GM20000 (cell line): ENCODE data around the gene NLRP12.

Experiments used
- DNase-seq: peaks from one replicate; pipeline ENCODE4 v3.0.0; 2012; ENCODE audit warnings: low spot score
- CTCF ChIP-seq: IDR thresholded peaks from 2 replicates; pipeline ENCODE4 v1.5.1; 2012; ENCODE audit warnings: mild to moderate bottlenecking, control low read depth; ENCODE audit errors: extremely low read depth, missing control alignments

NLRP12 gene

GRCh38 chr19:53868091-53868891 is 44.2 kb upstream of the NLRP12 start:
- TF ChIP-seq CTCF: no peak
- DNase-seq: peak; percentile 57

- DNase-seq: peak; percentile 97
- no peak for TF ChIP-seq CTCF
Observed at GRCh38 chr19:53867225-53868090, 43.3 kb upstream of the NLRP12 start, which contains the start of gene MYADM. Gene MYADM (plus strand): TSS chr19:53867883. CDS start chr19:53873530, 5,647 bp downstream.

GRCh38 chr19:53866865-53867224 is 42.7 kb upstream of the NLRP12 start:
- no peak for TF ChIP-seq CTCF
- DNase-seq: no peak

- peak; percentile 69 for DNase-seq
- TF ChIP-seq CTCF: no peak
Observed at GRCh38 chr19:53865918-53866864, 42.1 kb upstream of the NLRP12 start.

GRCh38 chr19:53865523-53865917 is 41.4 kb upstream of the NLRP12 start:
- peak; percentile 9 for DNase-seq
- TF ChIP-seq CTCF: no peak

GRCh38 chr19:53864308-53864836 is 40.3 kb upstream of the NLRP12 start:
- TF ChIP-seq CTCF: no peak
- DNase-seq: no peak
